Measurements from ENCODE around the gene CD84.

GRCh38 chr1:160550572-160551034 is 28.7 kb downstream of the CD84 start:
- TF ChIP-seq CTCF (IDR thresholded peaks at IDR 0.05) (no peak), EP300 (IDR thresholded peaks at IDR 0.05) (no peak)
